Daoy (cell line): ENCODE measurements around the gene ABHD18. TPM values are rescaled to one million over a fixed set of nuclear protein-coding genes. Genes with fewer than 3 reads are reported as not detected.
A peak's percentile ranks its signal among the peaks of the same experiment; 100 is the strongest.
"Not testable (repeated sequence)": the region's sequence is repeated elsewhere in the genome, so short reads cannot be mapped to it uniquely, and the experiment has no call there.

Source experiments
- DNase-seq: peaks from one replicate; pipeline ENCODE4 v3.0.0-alpha.2; 2015; ENCODE audit warnings: low read depth
- total RNA-seq: library from RNA; depleted of rRNA; stranded (reverse); fragments of >200 nt; shearing (Covaris generic); gene quantifications from 2 replicates; pipeline ENCODE4 v1.2.3, GENCODE V29; 2014

The ABHD18 gene
- total RNA-seq, 1 experiment from 2014 or later = 1.5 TPM

- no peak for DNase-seq
Measured at GRCh38 chr4:127993151-127993550, 27.9 kb downstream of the ABHD18 start.

GRCh38 chr4:127995776-127996175 lies 30.6 kb downstream of the ABHD18 start:
- peak; percentile 33 for DNase-seq

GRCh38 chr4:127996521-127996920 lies 31.3 kb downstream of the ABHD18 start:
- not testable (repeated sequence) for DNase-seq

GRCh38 chr4:127997534-127998388 lies 32.6 kb downstream of the ABHD18 start:
- peak; percentile 6 for DNase-seq

- DNase-seq = peak; percentile 1
Measured at GRCh38 chr4:128006592-128006991, 41.4 kb downstream of the ABHD18 start.

GRCh38 chr4:128009428-128009827 lies 44.2 kb downstream of the ABHD18 start:
- no peak for DNase-seq

GRCh38 chr4:128025319-128025718 lies 60.1 kb downstream of the ABHD18 start:
- DNase-seq = no peak

GRCh38 chr4:128029907-128030306 lies 64.7 kb downstream of the ABHD18 start:
- no peak for DNase-seq

- DNase-seq = no peak
Measured at GRCh38 chr4:128031756-128032384, 66.7 kb downstream of the ABHD18 start.

- no peak for DNase-seq
Measured at GRCh38 chr4:128039568-128039967, 74.4 kb downstream of the ABHD18 start.

- not testable (repeated sequence) for DNase-seq
Measured at GRCh38 chr4:128047019-128047418, 81.8 kb downstream of the ABHD18 start.

GRCh38 chr4:128047514-128047913 lies 82.3 kb downstream of the ABHD18 start:
- not testable (repeated sequence) for DNase-seq

GRCh38 chr4:128051229-128051628 lies 86.0 kb downstream of the ABHD18 start:
- peak; percentile 18 for DNase-seq

GRCh38 chr4:128054907-128055306 lies 89.7 kb downstream of the ABHD18 start:
- DNase-seq = not testable (repeated sequence)

GRCh38 chr4:128055441-128056206 lies 90.4 kb downstream of the ABHD18 start:
- not testable (repeated sequence) for DNase-seq

- no peak for DNase-seq
Measured at GRCh38 chr4:128056396-128056795, 91.2 kb downstream of the ABHD18 start.

- DNase-seq = peak; percentile 2
Measured at GRCh38 chr4:128060121-128060698, 95.0 kb downstream of the ABHD18 start.

- peak; percentile 94 for DNase-seq
Measured at GRCh38 chr4:128060699-128061565, 95.7 kb downstream of the ABHD18 start, which contains the start of gene LARP1B. TSS of gene LARP1B (plus strand) at chr4:128061312. CDS start at chr4:128074952, 13,640 bp downstream.

GRCh38 chr4:128061566-128062536 lies 96.6 kb downstream of the ABHD18 start:
- peak; percentile 37 for DNase-seq

- not testable (repeated sequence) for DNase-seq
Measured at GRCh38 chr4:128066453-128066820, 101.2 kb downstream of the ABHD18 start.
